ENCODE measurements around the gene ARMC9. TPM values are rescaled to one million over a fixed set of nuclear protein-coding genes. Genes with fewer than 3 reads are reported as not detected.

ARMC9 gene
- total and polyA plus RNA-seq, 8 donors, result 3.7 to 15.0 (median 8.1) TPM

DNA sequence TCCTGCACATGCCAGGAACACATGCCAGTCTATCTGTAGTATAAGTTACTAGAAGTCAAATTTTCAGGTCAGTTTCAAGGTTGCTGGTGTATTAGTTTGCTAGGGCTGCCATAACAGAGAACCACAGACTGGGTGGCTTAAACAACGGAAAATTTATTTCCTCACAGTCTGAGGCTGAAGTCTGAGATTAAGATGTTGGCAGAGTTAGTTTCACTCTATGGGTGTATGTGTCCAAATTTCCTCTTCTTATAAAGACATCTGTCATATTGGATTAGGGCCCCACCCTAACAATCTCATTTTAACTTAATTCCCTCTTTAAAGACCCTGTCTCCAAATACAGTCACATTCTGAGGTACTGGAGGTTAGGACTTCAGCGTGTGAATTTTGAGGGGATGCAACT lies 223.6 kb downstream of the ARMC9 start:
- FAIRE-seq, result no peak
- no peak for DNase-seq
- H3K27me3 ChIP-seq, result no peaks in the 10 kb centered on the region
- WGBS, 2 donors, result 72 to 79% methylated on average over 2 of the region's 2 CpGs
- H3K4me1 ChIP-seq, result no peaks in the 10 kb centered on the region
- H3K4me3 ChIP-seq, result no peak overlapping the region
- ATAC-seq, result no peak
- TF ChIP-seq, protein P1, sequence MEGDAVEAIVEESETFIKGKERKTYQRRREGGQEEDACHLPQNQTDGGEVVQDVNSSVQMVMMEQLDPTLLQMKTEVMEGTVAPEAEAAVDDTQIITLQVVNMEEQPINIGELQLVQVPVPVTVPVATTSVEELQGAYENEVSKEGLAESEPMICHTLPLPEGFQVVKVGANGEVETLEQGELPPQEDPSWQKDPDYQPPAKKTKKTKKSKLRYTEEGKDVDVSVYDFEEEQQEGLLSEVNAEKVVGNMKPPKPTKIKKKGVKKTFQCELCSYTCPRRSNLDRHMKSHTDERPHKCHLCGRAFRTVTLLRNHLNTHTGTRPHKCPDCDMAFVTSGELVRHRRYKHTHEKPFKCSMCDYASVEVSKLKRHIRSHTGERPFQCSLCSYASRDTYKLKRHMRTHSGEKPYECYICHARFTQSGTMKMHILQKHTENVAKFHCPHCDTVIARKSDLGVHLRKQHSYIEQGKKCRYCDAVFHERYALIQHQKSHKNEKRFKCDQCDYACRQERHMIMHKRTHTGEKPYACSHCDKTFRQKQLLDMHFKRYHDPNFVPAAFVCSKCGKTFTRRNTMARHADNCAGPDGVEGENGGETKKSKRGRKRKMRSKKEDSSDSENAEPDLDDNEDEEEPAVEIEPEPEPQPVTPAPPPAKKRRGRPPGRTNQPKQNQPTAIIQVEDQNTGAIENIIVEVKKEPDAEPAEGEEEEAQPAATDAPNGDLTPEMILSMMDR (IDR thresholded peaks at IDR 0.05), result no peak
- H3K36me3 ChIP-seq, result no peaks in the 10 kb centered on the region
- intact Hi-C loops (cut with DNase I), result no loop called here
- H3K9me3 ChIP-seq, result no peaks in the 10 kb centered on the region
- no peak overlapping the region for H3K27ac ChIP-seq

DNA sequence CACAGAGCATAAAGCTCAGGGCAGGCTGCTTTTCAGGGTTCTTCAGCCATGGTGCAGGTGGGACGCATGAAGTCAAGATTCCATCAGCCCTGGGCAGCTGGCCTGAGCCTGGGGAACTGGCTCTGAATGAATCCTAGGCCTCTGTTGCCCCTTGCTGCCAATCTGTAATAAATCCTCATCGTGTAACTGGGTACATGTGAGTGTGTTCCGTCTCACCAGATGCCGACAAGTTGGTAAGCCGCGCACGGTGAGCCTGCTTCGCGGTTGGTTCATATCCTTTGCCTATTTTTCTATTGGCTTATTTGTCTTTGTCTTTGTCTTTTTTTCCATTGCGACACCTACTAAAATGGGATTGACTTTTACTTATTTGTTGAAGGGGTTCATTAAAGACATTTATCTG lies 224.7 kb downstream of the ARMC9 start:
- no peaks in the 10 kb centered on the region for H3K36me3 ChIP-seq
- H3K27me3 ChIP-seq, result no peaks in the 10 kb centered on the region
- H3K4me3 ChIP-seq, result no peak overlapping the region
- WGBS, 2 donors, result 85 to 89% methylated on average over 10 of the region's 10 CpGs
- FAIRE-seq (no peak), ATAC-seq (no peak), DNase-seq (no peak)
- H3K4me1 ChIP-seq, result no peaks in the 10 kb centered on the region
- TF ChIP-seq, protein P1 (IDR thresholded peaks at IDR 0.05), result no peak
- H3K27ac ChIP-seq, result no peak overlapping the region
- H3K9me3 ChIP-seq, result no peaks in the 10 kb centered on the region
- intact Hi-C loops (cut with DNase I), result no loop called here

Small RNAs within 50 kb of the gene (microRNA-seq; reads per million reads assigned to microRNA genes)
- gene MIR4777, result 0 reads per million in 2 donors

Other genes with a start within 250 kb of the ARMC9 start
- gene SPATA3, start 202.5 kb upstream of the ARMC9 start, total RNA-seq, result not detected
- not detected for gene SPATA3, start 202.5 kb upstream of the ARMC9 start, polyA plus RNA-seq
- 10 to 100 TPM in 2 of 6 donors, 1 to 10 TPM in 4; 5.3 to 12.5 (median 8.4) TPM for gene C2orf72, start 161.1 kb upstream of the ARMC9 start, total RNA-seq
- 10 to 100 TPM; 16.1 to 31.2 TPM for gene C2orf72, start 161.1 kb upstream of the ARMC9 start, polyA plus RNA-seq
- gene PSMD1, start 141.8 kb upstream of the ARMC9 start, total RNA-seq, result 10 to 100 TPM; 13.4 to 33.4 (median 25.1) TPM
- 10 to 100 TPM; 20.2 to 35.6 TPM for gene PSMD1, start 141.8 kb upstream of the ARMC9 start, polyA plus RNA-seq
- under 1 TPM in 5 of 6 donors, not detected in 1; 0.08 to 0.78 (median 0.19) TPM for gene HTR2B, start 73.6 kb upstream of the ARMC9 start, total RNA-seq
- under 1 TPM; 0.09 to 0.11 TPM for gene HTR2B, start 73.6 kb upstream of the ARMC9 start, polyA plus RNA-seq
- gene B3GNT7, start 197.1 kb downstream of the ARMC9 start, total RNA-seq, result 10 to 100 TPM in 5 of 6 donors, 1 to 10 TPM in 1; 9.9 to 34.5 (median 15.2) TPM
- 1 to 10 TPM; 5.6 to 8.4 TPM for gene B3GNT7, start 197.1 kb downstream of the ARMC9 start, polyA plus RNA-seq